ENCODE measurements around the gene RBPJL. TPM values are rescaled to one million over a fixed set of nuclear protein-coding genes. Genes with fewer than 3 reads are reported as not detected.

RBPJL gene
- total and polyA plus RNA-seq, 7 experiments from 2014 or later = not detected

- ATAC-seq = no peak
- no peaks in the 10 kb centered on the region for H3K27me3 ChIP-seq (ENCODE audit: control insufficient read depth in 2 of 2, insufficient read depth in 2 of 2, low read length in 2 of 2)
- H3K36me3 ChIP-seq (ENCODE audit: control insufficient read depth in 2 of 3, insufficient read depth in 3 of 3, low read length in 3 of 3) = peaks cover 0 to 46% (median 17%) of the 10 kb centered on the region in 3 experiments
- peaks cover 41 to 46% of the 10 kb centered on the region in 2 donors for H3K4me1 ChIP-seq (ENCODE audit: control insufficient read depth in 2 of 2, insufficient read depth in 2 of 2, low read length in 2 of 2)
- peak overlapping the region in 1 of 10 donors; percentile 49 for H3K4me3 Mint-ChIP-seq
- peaks cover 0 to 2% (median 0%) of the 10 kb centered on the region in 5 donors for H3K27me3 Mint-ChIP-seq
- peaks cover 0 to 37% (median 6%) of the 10 kb centered on the region in 5 donors for H3K36me3 Mint-ChIP-seq
- H3K9me3 ChIP-seq (ENCODE audit: control insufficient read depth in 2 of 3, low read length in 3 of 3) = no peaks in the 10 kb centered on the region
- intact Hi-C loops (cut with micrococcal nuclease) = loop anchor here (10.0 kb wide), 1 partner anchor 402 kb away; the partner anchor contains the start of genes STK4 (in 2 of the 2) and TOMM34 (in 2 of the 2)
- H3K27ac Mint-ChIP-seq = peak overlapping the region in 4 of 9 donors; percentile 14 to 88 (median 55)
- no peak for DNase-seq
- POLR2A ChIA-PET = interaction anchor here (0.8 to 2.3 kb wide), 2 partner anchors 48 to 479 kb away, joined by 5 to 10 read pairs; partner anchors contain the start of gene PIGT
- CTCF ChIA-PET = interaction anchor here (9.2 kb wide), 1 partner anchor 70 kb away, joined by 146 read pairs; no protein-coding TSS in a partner anchor
- peaks cover 0 to 4% (median 0%) of the 10 kb centered on the region in 11 donors for H3K9me3 Mint-ChIP-seq
- peaks cover 42 to 82% (median 75%) of the 10 kb centered on the region in 7 donors for H3K4me1 Mint-ChIP-seq
- peak overlapping the region; percentile 3 for H3K27ac ChIP-seq (ENCODE audit: low read depth, low read length)
- H3K4me3 ChIP-seq (ENCODE audit: low read length) = no peak overlapping the region
Measured at GRCh38 chr20:45367126-45367525, 60.5 kb downstream of the RBPJL start.

Other genes starting within 250 kb of the RBPJL start
- under 1 TPM in 1 of 5 experiments, not detected in 4; 0.12 TPM for gene KCNS1, start 205.7 kb upstream of the RBPJL start, total RNA-seq
- under 1 TPM; 0.07 to 0.08 TPM for gene KCNS1, start 205.7 kb upstream of the RBPJL start, polyA plus RNA-seq
- not detected for gene WFDC5, start 191.7 kb upstream of the RBPJL start, total RNA-seq
- gene WFDC5, start 191.7 kb upstream of the RBPJL start, polyA plus RNA-seq = not detected
- gene WFDC12, start 182.4 kb upstream of the RBPJL start, total RNA-seq = not detected
- not detected for gene WFDC12, start 182.4 kb upstream of the RBPJL start, polyA plus RNA-seq
- not detected for gene PI3, start 131.9 kb upstream of the RBPJL start, total RNA-seq
- gene PI3, start 131.9 kb upstream of the RBPJL start, polyA plus RNA-seq = not detected
- gene SEMG1, start 99.8 kb upstream of the RBPJL start, total RNA-seq = not detected
- not detected for gene SEMG1, start 99.8 kb upstream of the RBPJL start, polyA plus RNA-seq
- not detected for gene SEMG2, start 85.5 kb upstream of the RBPJL start, total RNA-seq
- gene SEMG2, start 85.5 kb upstream of the RBPJL start, polyA plus RNA-seq = not detected
- under 1 TPM in 1 of 5 experiments, not detected in 4; 0.96 TPM for gene SLPI, start 52.3 kb upstream of the RBPJL start, total RNA-seq
- not detected for gene SLPI, start 52.3 kb upstream of the RBPJL start, polyA plus RNA-seq
- gene MATN4, start 1.5 kb downstream of the RBPJL start, total RNA-seq = 1 to 10 TPM in 1 of 5 experiments, not detected in 4; 2.3 TPM
- not detected for gene MATN4, start 1.5 kb downstream of the RBPJL start, polyA plus RNA-seq
- 10 to 100 TPM in 1 of 5 experiments, 1 to 10 TPM in 1, under 1 TPM in 3; 0.38 to 46.7 (median 0.56) TPM for gene SDC4, start 41.6 kb downstream of the RBPJL start, total RNA-seq
- under 1 TPM in 1 of 2 donors, not detected in 1; 0.21 TPM for gene SDC4, start 41.6 kb downstream of the RBPJL start, polyA plus RNA-seq
- gene SYS1, start 56.3 kb downstream of the RBPJL start, total RNA-seq = 100 to 1,000 TPM in 1 of 5 experiments, 10 to 100 TPM in 4; 23.9 to 111 (median 67.1) TPM
- gene SYS1, start 56.3 kb downstream of the RBPJL start, polyA plus RNA-seq = 10 to 100 TPM; 34.5 to 42.3 TPM
- gene TP53TG5, start 71.5 kb downstream of the RBPJL start, total RNA-seq = under 1 TPM in 3 of 5 experiments, not detected in 2; 0.19 to 0.48 (median 0.46) TPM
- gene TP53TG5, start 71.5 kb downstream of the RBPJL start, polyA plus RNA-seq = under 1 TPM; 0.14 to 0.24 TPM
- gene DBNDD2, start 101.4 kb downstream of the RBPJL start, total RNA-seq = 10 to 100 TPM; 12.2 to 22.7 (median 16.3) TPM
- gene DBNDD2, start 101.4 kb downstream of the RBPJL start, polyA plus RNA-seq = 10 to 100 TPM; 15.3 to 22.9 TPM
- 100 to 1,000 TPM in 1 of 5 experiments, 10 to 100 TPM in 4; 78.7 to 140 (median 85.0) TPM for gene PIGT, start 109.3 kb downstream of the RBPJL start, total RNA-seq
- gene PIGT, start 109.3 kb downstream of the RBPJL start, polyA plus RNA-seq = 10 to 100 TPM; 82.7 to 98.9 TPM
- 1 to 10 TPM in 2 of 5 experiments, under 1 TPM in 2, not detected in 1; 0.36 to 1.7 (median 1.0) TPM for gene WFDC2, start 162.9 kb downstream of the RBPJL start, total RNA-seq
- gene WFDC2, start 162.9 kb downstream of the RBPJL start, polyA plus RNA-seq = not detected
- gene SPINT3, start 208.8 kb downstream of the RBPJL start, total RNA-seq = not detected
- not detected for gene SPINT3, start 208.8 kb downstream of the RBPJL start, polyA plus RNA-seq
- not detected for gene WFDC6, start 232.6 kb downstream of the RBPJL start, total RNA-seq
- not detected for gene WFDC6, start 232.6 kb downstream of the RBPJL start, polyA plus RNA-seq
- not detected for gene EPPIN, start 240.6 kb downstream of the RBPJL start, total RNA-seq
- gene EPPIN, start 240.6 kb downstream of the RBPJL start, polyA plus RNA-seq = not detected